HCT116 (cell line): ENCODE results near the gene RBKS. TPM values are rescaled to one million over a fixed set of nuclear protein-coding genes. Genes with fewer than 3 reads are reported as not detected.

ENCODE experiments used
- ATAC-seq: fragments of 200-7000 bp; cut with Tn5 transposase; 2 replicates; pipeline ENCODE4 v1.9.1; 2020; ENCODE audit warnings: mild to moderate bottlenecking, moderate library complexity
- BruUV-seq: library from RNA; stranded (reverse); fragments of 400-500 nt; replicated peaks from 2 replicates; lab custom pipeline; 2021; lab: Mats Ljungman, UMichigan
- CTCF ChIA-PET: fragments of 300-600 bp; sonication (Branson Sonifier 250); formaldehyde crosslinking; loops from one replicate; lab custom pipeline; 2021; ENCODE audit warnings: antibody characterized with exemption; lab: Charles Lee
- POLR2A ChIA-PET: fragments of 300-600, 350-600 bp; sonication (Branson Sonifier 250); formaldehyde crosslinking; loops from one replicate; lab custom pipeline; 2021; ENCODE audit warnings: antibody characterized with exemption; lab: Charles Lee
- RAD21 ChIA-PET, 2 experiments: fragments of 300-600 bp; sonication (Branson Sonifier 250); formaldehyde crosslinking; loops; one replicate each; lab custom pipeline; 2023; ENCODE audit warnings: low total read pairs in 2 of 2; ENCODE audit not compliant: uncharacterized antibody in 2 of 2, unreplicated experiment in 2 of 2, low non-redundant PET in 1 of 2; lab: Charles Lee
- DNase-seq: peaks from one replicate; pipeline ENCODE4 v3.0.0-alpha.2; 2010; ENCODE audit warnings: low read depth, low spot score
- H2AFZ ChIP-seq: fragments of 200-600 bp; shearing (Covaris generic), sonication (generic); 2 replicates; pipeline ENCODE4 v1.6.1; 2017; ENCODE audit warnings: low read depth, mixed run types, mixed read lengths, antibody characterized with exemption, low read length; ENCODE audit not compliant: poor library complexity, severe bottlenecking
- H3K27ac ChIP-seq: 2 replicates; pipeline ENCODE4 v1.5.1; 2012; ENCODE audit warnings: low read depth, low read length
- H3K27me3 ChIP-seq: fragments of 200-600 bp; sonication (generic); 2 replicates; pipeline ENCODE4 v1.6.1; 2016; ENCODE audit warnings: mixed run types, low read length, mixed read lengths; ENCODE audit not compliant: insufficient read depth
- H3K36me3 ChIP-seq, 2 experiments: fragments of 200-500 bp in 1 of 2; fragments of 200-600 bp in 1 of 2; sonication (Bioruptor generic) in 1 of 2; sonication (generic) in 1 of 2; 2 replicates each; pipeline versions ENCODE4 v1.5.1 to v1.6.1; 2014 to 2016; ENCODE audit warnings: low read length in 2 of 2, inconsistent platforms in 1 of 2, mixed read lengths in 1 of 2, mixed run types in 1 of 2; ENCODE audit not compliant: insufficient read depth in 2 of 2, control insufficient read depth in 1 of 2
- H3K4me1 ChIP-seq, 2 experiments: fragments of 200-600 bp in 1 of 2; sonication (generic) in 1 of 2; 2 replicates each; pipeline versions ENCODE4 v1.5.1 to v1.6.1; 2012 to 2017; ENCODE audit warnings: low read length in 2 of 2, inconsistent platforms in 1 of 2, mild to moderate bottlenecking in 1 of 2, mixed read lengths in 1 of 2, mixed run types in 1 of 2, moderate library complexity in 1 of 2; ENCODE audit not compliant: insufficient read depth in 2 of 2, control insufficient read depth in 1 of 2
- H3K4me2 ChIP-seq: fragments of 200-600 bp; sonication (generic); 2 replicates; pipeline ENCODE4 v1.6.1; 2017; ENCODE audit warnings: mixed run types, low read length, mixed read lengths
- H3K4me3 ChIP-seq, 2 experiments: fragments of 200-600 bp in 1 of 2; sonication (generic) in 1 of 2; replicated peaks in 1 of 2; 2 replicates each; pipeline ENCODE4 v1.5.1; 2011 to 2016; ENCODE audit warnings: low read length in 2 of 2, control low read depth in 1 of 2, low read depth in 1 of 2, mild to moderate bottlenecking in 1 of 2, mixed read lengths in 1 of 2, mixed run types in 1 of 2
- H3K79me2 ChIP-seq: fragments of 200-600 bp; sonication (generic); 2 replicates; pipeline ENCODE4 v1.6.1; 2017; ENCODE audit warnings: mild to moderate bottlenecking, mixed run types, low read length, moderate library complexity, mixed read lengths; ENCODE audit not compliant: insufficient read depth
- H3K9ac ChIP-seq: fragments of 200-600 bp; sonication (generic); 2 replicates; pipeline ENCODE4 v1.6.1; 2016; ENCODE audit warnings: low read length, mixed read lengths
- H3K9me2 ChIP-seq: fragments of 200-600 bp; sonication (generic), shearing (Covaris generic); 2 replicates; pipeline ENCODE4 v1.6.1; 2017; ENCODE audit warnings: mixed run types, mild to moderate bottlenecking, moderate library complexity; ENCODE audit not compliant: insufficient read depth
- H3K9me3 ChIP-seq, 2 experiments: fragments of 200-500 bp in 1 of 2; fragments of 200-600 bp in 1 of 2; sonication (Bioruptor generic) in 1 of 2; sonication (generic) in 1 of 2; 2 replicates each; pipeline ENCODE4 v1.6.1; 2014 to 2017; ENCODE audit warnings: low read length in 2 of 2, mixed read lengths in 2 of 2, inconsistent platforms in 1 of 2, low read depth in 1 of 2, mild to moderate bottlenecking in 1 of 2, mixed run types in 1 of 2, moderate library complexity in 1 of 2; ENCODE audit not compliant: control insufficient read depth in 1 of 2, insufficient read depth in 1 of 2
- H4K20me1 ChIP-seq: fragments of 200-600 bp; sonication (generic), shearing (Covaris generic); 2 replicates; pipeline ENCODE4 v1.6.1; 2017; ENCODE audit warnings: mixed run types, mild to moderate bottlenecking, moderate library complexity; ENCODE audit not compliant: insufficient read depth
- CBX3 ChIP-seq: IDR thresholded peaks from 2 replicates; pipeline ENCODE4 v1.6.1; 2012; ENCODE audit warnings: low read depth
- EGR1 ChIP-seq: IDR thresholded peaks from 2 replicates; pipeline ENCODE4 v1.6.1; 2012; ENCODE audit warnings: low read depth
- EZH2 ChIP-seq: fragments of 200-600 bp; sonication (generic); IDR thresholded peaks from 2 replicates; pipeline ENCODE4 v1.6.1; 2017; ENCODE audit warnings: antibody characterized with exemption, mixed run types
- EZH2phosphoT487 ChIP-seq: fragments of 200-600 bp; IDR thresholded peaks from 2 replicates; pipeline ENCODE4 v1.6.1; 2018; ENCODE audit warnings: antibody characterized with exemption, borderline replicate concordance
- JUND ChIP-seq: IDR thresholded peaks from 2 replicates; pipeline ENCODE4 v1.6.1; 2012
- MAX ChIP-seq: IDR thresholded peaks from 2 replicates; pipeline ENCODE4 v1.6.1; 2012
- POLR2A ChIP-seq: IDR thresholded peaks from 2 replicates; pipeline ENCODE4 v1.7.0; 2011; ENCODE audit warnings: borderline replicate concordance; ENCODE audit not compliant: insufficient read depth, insufficient read length; ENCODE audit errors: extremely low read depth
- POLR2AphosphoS5 ChIP-seq: IDR thresholded peaks from 2 replicates; pipeline ENCODE4 v1.6.1; 2011; ENCODE audit warnings: mild to moderate bottlenecking, low read depth, low read length, moderate library complexity
- RAD21 ChIP-seq: IDR thresholded peaks from 2 replicates; pipeline ENCODE4 v1.6.1; 2012; ENCODE audit warnings: low read depth, mild to moderate bottlenecking
- intact Hi-C: fragments of 100-400 bp; cut with micrococcal nuclease; formaldehyde crosslinking; loops from 2 replicates; pipeline ENCODE4 v1.10.0; 2022
- total RNA-seq: library from RNA; stranded (reverse); gene quantifications from one replicate; pipeline ENCODE4 v1.2.1, GENCODE V29; 2021; ENCODE audit not compliant: unreplicated experiment
- TF ChIP-seq, protein P1 (sequence below): IDR thresholded peaks from 2 replicates; pipeline ENCODE4 v1.6.1; 2011; ENCODE audit warnings: mild to moderate bottlenecking, low read length, moderate library complexity; ENCODE audit not compliant: insufficient replicate concordance; ENCODE audit errors: extremely low read depth
- TF ChIP-seq, protein P2 (sequence below): IDR thresholded peaks from 2 replicates; pipeline ENCODE4 v1.6.1; 2012

RBKS gene
- total RNA-seq, 1 experiment from 2014 or later = 2.4 TPM

GRCh38 chr2:27860111-27860510, 30.1 kb downstream of the RBKS start (continued):
- TF ChIP-seq, protein P1, sequence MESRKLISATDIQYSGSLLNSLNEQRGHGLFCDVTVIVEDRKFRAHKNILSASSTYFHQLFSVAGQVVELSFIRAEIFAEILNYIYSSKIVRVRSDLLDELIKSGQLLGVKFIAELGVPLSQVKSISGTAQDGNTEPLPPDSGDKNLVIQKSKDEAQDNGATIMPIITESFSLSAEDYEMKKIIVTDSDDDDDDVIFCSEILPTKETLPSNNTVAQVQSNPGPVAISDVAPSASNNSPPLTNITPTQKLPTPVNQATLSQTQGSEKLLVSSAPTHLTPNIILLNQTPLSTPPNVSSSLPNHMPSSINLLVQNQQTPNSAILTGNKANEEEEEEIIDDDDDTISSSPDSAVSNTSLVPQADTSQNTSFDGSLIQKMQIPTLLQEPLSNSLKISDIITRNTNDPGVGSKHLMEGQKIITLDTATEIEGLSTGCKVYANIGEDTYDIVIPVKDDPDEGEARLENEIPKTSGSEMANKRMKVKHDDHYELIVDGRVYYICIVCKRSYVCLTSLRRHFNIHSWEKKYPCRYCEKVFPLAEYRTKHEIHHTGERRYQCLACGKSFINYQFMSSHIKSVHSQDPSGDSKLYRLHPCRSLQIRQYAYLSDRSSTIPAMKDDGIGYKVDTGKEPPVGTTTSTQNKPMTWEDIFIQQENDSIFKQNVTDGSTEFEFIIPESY = no peak
- TF ChIP-seq RAD21 (no peak), POLR2AphosphoS5 (no peak)

GRCh38 chr2:27857417-27858172, 32.6 kb downstream of the RBKS start:
- ChIA-PET RAD21 (no interaction called here), POLR2A (no interaction called here)
- Histone ChIP-seq H2AFZ (no peak overlapping the region), H3K27me3 (no peaks in the 10 kb centered on the region)
- intact Hi-C loops = no loop called here
- TF ChIP-seq EZH2phosphoT487 = no peak
- TF ChIP-seq JUND = no peak
- no peak for TF ChIP-seq EZH2
- no peak for TF ChIP-seq RAD21
- no peak for TF ChIP-seq POLR2A
- TF ChIP-seq MAX = no peak
- no peak for TF ChIP-seq EGR1
- TF ChIP-seq CBX3 = no peak
- TF ChIP-seq, protein P2, sequence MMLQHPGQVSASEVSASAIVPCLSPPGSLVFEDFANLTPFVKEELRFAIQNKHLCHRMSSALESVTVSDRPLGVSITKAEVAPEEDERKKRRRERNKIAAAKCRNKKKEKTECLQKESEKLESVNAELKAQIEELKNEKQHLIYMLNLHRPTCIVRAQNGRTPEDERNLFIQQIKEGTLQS = no peak
- TF ChIP-seq, all 23 proteins: peak for 0
- ATAC-seq = no peak
- Histone ChIP-seq H3K9me2 (no peaks in the 10 kb centered on the region), H3K36me3 (no peaks in the 10 kb centered on the region), H3K9ac (no peak overlapping the region), H3K79me2 (no peaks in the 10 kb centered on the region), H3K9me3 (0 out of 4 replicates have a peak, but pooled peaks cover 0 to 5% of the 10 kb centered on the region in 2 experiments), H3K4me1 (peaks cover 0 to 3% of the 10 kb centered on the region in 2 experiments; a peak in 1 of 4 replicates), H3K4me3 (no peak overlapping the region), H4K20me1 (no peaks in the 10 kb centered on the region), H3K4me2 (no peak overlapping the region), H3K27ac (no peak overlapping the region)
- no TSS peak for BruUV-seq
- no peak for DNase-seq
- CTCF ChIA-PET = no interaction called here
